Mesenchymal stem cell (in vitro differentiated cells and primary cell): ENCODE measurements around the gene CNN3.

ENCODE experiments used
- DNase-seq: peaks from one replicate; pipeline ENCODE4 v3.0.0-alpha.2; 2013
- H2AFZ ChIP-seq: one replicate; pipeline ENCODE4 v1.6.1; 2013; ENCODE audit warnings: low read depth, mild to moderate bottlenecking, control low read depth, inconsistent platforms, low read length, moderate library complexity
- H2AK5ac ChIP-seq: 2 replicates; pipeline ENCODE4 v1.6.1; 2013; ENCODE audit warnings: low read length, moderate library complexity, mild to moderate bottlenecking, inconsistent platforms; ENCODE audit not compliant: severe bottlenecking
- H2BK120ac ChIP-seq: one replicate; pipeline ENCODE4 v1.6.1; 2013; ENCODE audit warnings: low read depth, mild to moderate bottlenecking, inconsistent platforms, low read length, moderate library complexity
- H2BK12ac ChIP-seq, 2 experiments: one replicate each; pipeline ENCODE4 v1.6.1; 2013; ENCODE audit warnings: inconsistent platforms in 2 of 2, low read length in 2 of 2, mild to moderate bottlenecking in 2 of 2, moderate library complexity in 2 of 2, control low read depth in 1 of 2
- H2BK15ac ChIP-seq: one replicate; pipeline ENCODE4 v1.6.1; 2013; ENCODE audit warnings: mild to moderate bottlenecking, low read depth, inconsistent platforms; ENCODE audit not compliant: poor library complexity, severe bottlenecking
- H2BK5ac ChIP-seq: 2 replicates; pipeline ENCODE4 v1.6.1; 2013; ENCODE audit warnings: low read depth, mild to moderate bottlenecking, low read length, control low read depth, inconsistent platforms; ENCODE audit not compliant: poor library complexity, severe bottlenecking
- H3K14ac ChIP-seq, 2 experiments: one replicate each; pipeline ENCODE4 v1.6.1; 2013; ENCODE audit warnings: inconsistent platforms in 2 of 2, low read length in 2 of 2, control low read depth in 1 of 2, mild to moderate bottlenecking in 1 of 2, moderate library complexity in 1 of 2
- H3K18ac ChIP-seq, 2 experiments: one replicate each; pipeline ENCODE4 v1.6.1; 2013; ENCODE audit warnings: inconsistent platforms in 2 of 2, low read length in 2 of 2, control low read depth in 1 of 2, low read depth in 1 of 2, mild to moderate bottlenecking in 1 of 2
- H3K23ac ChIP-seq, 2 experiments: one replicate each; pipeline ENCODE4 v1.6.1; 2013; ENCODE audit warnings: inconsistent platforms in 2 of 2, low read length in 2 of 2, mild to moderate bottlenecking in 2 of 2, moderate library complexity in 2 of 2, control low read depth in 1 of 2
- H3K27ac ChIP-seq: 2 replicates; pipeline ENCODE4 v1.5.1; 2013; ENCODE audit warnings: mild to moderate bottlenecking, moderate library complexity, low read length, control low read depth, inconsistent platforms; ENCODE audit not compliant: poor library complexity, severe bottlenecking
- H3K27me3 ChIP-seq, 2 experiments: 2 replicates each; pipeline versions ENCODE4 v1.6.1 to v1.7.0; 2013; ENCODE audit warnings: low read length in 2 of 2, mild to moderate bottlenecking in 2 of 2, moderate library complexity in 2 of 2, control low read depth in 1 of 2, inconsistent platforms in 1 of 2; ENCODE audit not compliant: control insufficient read depth in 1 of 2, insufficient read depth in 1 of 2
- H3K36me3 ChIP-seq, 2 experiments: 2 replicates each; pipeline versions ENCODE4 v1.6.1 to v1.7.0; 2013; ENCODE audit warnings: low read length in 2 of 2, control low read depth in 1 of 2, inconsistent platforms in 1 of 2, low read depth in 1 of 2, mild to moderate bottlenecking in 1 of 2; ENCODE audit not compliant: insufficient read depth in 2 of 2, control insufficient read depth in 1 of 2
- H3K4ac ChIP-seq, 2 experiments: one replicate each; pipeline ENCODE4 v1.6.1; 2013; ENCODE audit warnings: inconsistent platforms in 2 of 2, low read length in 2 of 2, mild to moderate bottlenecking in 2 of 2, moderate library complexity in 2 of 2, control low read depth in 1 of 2, low read depth in 1 of 2
- H3K4me1 ChIP-seq: 2 replicates; pipeline ENCODE4 v1.6.1; 2013; ENCODE audit warnings: low read depth, low read length, control low read depth; ENCODE audit not compliant: control insufficient read depth, insufficient read depth
- H3K4me2 ChIP-seq: 2 replicates; pipeline ENCODE4 v1.6.1; 2013; ENCODE audit warnings: low read length, mild to moderate bottlenecking, inconsistent platforms; ENCODE audit not compliant: poor library complexity, severe bottlenecking
- H3K4me3 ChIP-seq, 2 experiments: 2 replicates each; pipeline versions ENCODE4 v1.5.1 to v1.7.0; 2013; ENCODE audit warnings: low read length in 2 of 2, mild to moderate bottlenecking in 2 of 2, control low read depth in 1 of 2, low read depth in 1 of 2; ENCODE audit not compliant: insufficient read depth in 1 of 2
- H3K79me1 ChIP-seq: replicated peaks from 2 replicates; pipeline ENCODE4 v1.6.1; 2013; ENCODE audit warnings: mild to moderate bottlenecking, control low read depth, low read length, inconsistent platforms; ENCODE audit not compliant: poor library complexity, severe bottlenecking
- H3K9ac ChIP-seq: 2 replicates; pipeline ENCODE4 v1.7.0; 2013; ENCODE audit warnings: mild to moderate bottlenecking, low read length, moderate library complexity
- H3K9me3 ChIP-seq: 2 replicates; pipeline ENCODE4 v1.7.0; 2013; ENCODE audit warnings: mild to moderate bottlenecking, low read length; ENCODE audit not compliant: control insufficient read depth
- H4K8ac ChIP-seq: one replicate; pipeline ENCODE4 v1.6.1; 2013; ENCODE audit warnings: inconsistent platforms, mild to moderate bottlenecking, low read length, moderate library complexity
- H4K91ac ChIP-seq: one replicate; pipeline ENCODE4 v1.6.1; 2013; ENCODE audit warnings: mild to moderate bottlenecking, low read length, inconsistent platforms
- WGBS: methylation state at CpG from one replicate; pipeline ENCODE4 v1.1.7; 2013; ENCODE audit warnings: mixed read lengths; 5-methylcytosine and 5-hydroxymethylcytosine counted together

CNN3 gene

DNA sequence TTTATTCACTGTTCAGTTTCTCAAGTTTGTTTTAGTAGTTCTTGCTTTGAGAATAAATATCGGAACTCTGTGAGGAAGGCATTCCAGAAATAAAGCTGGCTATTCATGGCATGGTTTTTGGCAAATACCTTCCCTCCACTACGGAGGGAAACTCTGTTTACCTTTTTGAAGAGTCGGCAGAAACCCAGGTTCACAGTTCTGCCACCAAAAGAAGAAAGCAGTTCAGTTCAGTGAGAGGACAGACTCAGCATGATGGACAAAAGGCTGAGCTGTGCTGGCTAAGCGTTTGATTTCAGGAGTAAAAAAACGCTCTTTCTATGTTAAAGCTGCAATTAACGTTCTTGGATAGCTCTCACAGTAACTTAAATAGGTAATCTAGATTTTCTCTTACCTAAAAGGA is 42.4 kb downstream of the CNN3 start:
- H4K91ac ChIP-seq: no peak overlapping the region
- peaks cover 2% of the 10 kb centered on the region for H3K79me1 ChIP-seq
- WGBS: 82% methylated on average over 5 of the region's 6 CpGs
- no peak overlapping the region for H2AFZ ChIP-seq
- H3K18ac ChIP-seq: no peak overlapping the region
- no peak overlapping the region for H3K14ac ChIP-seq
- peaks cover 4% of the 10 kb centered on the region for H3K4me1 ChIP-seq
- H4K8ac ChIP-seq: no peak overlapping the region
- H2BK120ac ChIP-seq: no peak overlapping the region
- H3K4me2 ChIP-seq: no peak overlapping the region
- H3K36me3 ChIP-seq: peaks cover 0 to 8% of the 10 kb centered on the region in 2 experiments
- no peaks in the 10 kb centered on the region for H3K27me3 ChIP-seq
- DNase-seq: no peak
- H3K9me3 ChIP-seq: no peaks in the 10 kb centered on the region
- H3K9ac ChIP-seq: peak overlapping the region; percentile 90
- H2BK15ac ChIP-seq: no peak overlapping the region
- no peak overlapping the region for H2BK12ac ChIP-seq
- no peak overlapping the region for H3K4ac ChIP-seq
- H3K4me3 ChIP-seq: no peak overlapping the region
- H3K27ac ChIP-seq: peak overlapping the region; percentile 82
- no peak overlapping the region for H3K23ac ChIP-seq
- peak overlapping the region; percentile 67 for H2BK5ac ChIP-seq
- H2AK5ac ChIP-seq: peak overlapping the region; percentile 97

DNA sequence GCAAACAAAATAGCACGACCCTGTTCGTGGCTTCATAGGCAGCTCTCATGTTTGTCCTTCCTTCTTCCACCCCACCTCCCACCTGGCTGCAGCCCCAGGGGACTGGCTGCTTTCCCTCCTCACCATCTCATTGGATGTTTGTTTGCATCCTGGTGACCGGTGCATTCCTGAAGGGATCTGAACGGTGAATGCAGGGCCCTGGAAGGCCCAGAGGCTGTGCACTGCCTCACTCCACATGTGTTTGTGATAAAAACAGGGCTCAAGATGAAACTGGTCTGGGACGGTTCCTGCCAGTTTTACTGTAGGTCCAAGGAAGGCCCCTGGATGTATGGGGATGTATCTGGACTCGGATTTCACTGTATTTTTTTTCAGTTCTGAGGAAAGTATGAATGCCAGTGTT is 42.8 kb downstream of the CNN3 start:
- peak overlapping the region; percentile 52 for H4K8ac ChIP-seq
- H3K27ac ChIP-seq: peak overlapping the region; percentile 82
- no peak overlapping the region for H2BK12ac ChIP-seq
- no peak overlapping the region for H3K23ac ChIP-seq
- peaks cover 2% of the 10 kb centered on the region for H3K79me1 ChIP-seq
- H3K9ac ChIP-seq: peak overlapping the region; percentile 90
- H2AFZ ChIP-seq: no peak overlapping the region
- H2BK120ac ChIP-seq: no peak overlapping the region
- H2AK5ac ChIP-seq: no peak overlapping the region
- H3K18ac ChIP-seq: peak overlapping the region in 1 of 2 experiments; percentile 30
- H3K36me3 ChIP-seq: peaks cover 0 to 8% of the 10 kb centered on the region in 2 experiments
- H3K14ac ChIP-seq: no peak overlapping the region
- H3K4me3 ChIP-seq: peak overlapping the region in 1 of 2 experiments; percentile 39
- H3K4me1 ChIP-seq: peaks cover 4% of the 10 kb centered on the region
- H3K27me3 ChIP-seq: no peaks in the 10 kb centered on the region
- no peak overlapping the region for H2BK15ac ChIP-seq
- DNase-seq: no peak
- H3K9me3 ChIP-seq: no peaks in the 10 kb centered on the region
- no peak overlapping the region for H2BK5ac ChIP-seq
- peak overlapping the region in 1 of 2 experiments; percentile 6 for H3K4ac ChIP-seq
- 49% methylated on average over 6 of the region's 6 CpGs for WGBS
- H4K91ac ChIP-seq: no peak overlapping the region
- no peak overlapping the region for H3K4me2 ChIP-seq

DNA sequence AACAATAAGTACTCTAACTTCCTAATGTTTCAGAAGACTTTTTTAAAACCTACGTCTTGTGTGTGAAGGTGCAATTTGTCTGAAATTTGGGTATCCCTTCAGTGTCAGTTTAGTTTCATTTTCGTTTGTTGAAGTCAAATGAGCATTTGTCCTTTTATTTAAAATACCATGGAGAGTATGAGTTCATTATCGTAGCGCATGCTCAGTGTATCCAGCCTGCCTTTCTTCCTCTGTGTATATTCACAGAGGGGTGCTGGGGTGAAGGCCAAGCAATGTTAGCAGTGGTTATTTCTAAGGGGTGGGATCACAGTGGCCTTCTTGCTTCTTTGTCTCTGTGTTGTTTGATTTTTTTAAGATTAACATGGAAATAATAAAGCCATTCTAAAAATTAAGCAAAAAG is 43.2 kb downstream of the CNN3 start:
- Histone ChIP-seq H3K4me2 (no peak overlapping the region), H3K27me3 (no peaks in the 10 kb centered on the region), H3K4me3 (peak overlapping the region in 1 of 2 experiments; percentile 39), H3K14ac (no peak overlapping the region), H4K8ac (no peak overlapping the region), H2BK5ac (no peak overlapping the region), H3K9me3 (no peaks in the 10 kb centered on the region), H2BK15ac (no peak overlapping the region), H3K4ac (no peak overlapping the region), H3K79me1 (peaks cover 2% of the 10 kb centered on the region), H2AFZ (no peak overlapping the region), H3K9ac (peak overlapping the region; percentile 90), H3K23ac (no peak overlapping the region), H3K4me1 (peaks cover 4% of the 10 kb centered on the region), H3K18ac (no peak overlapping the region), H3K36me3 (peaks cover 0 to 8% of the 10 kb centered on the region in 2 experiments), H3K27ac (peak overlapping the region; percentile 82), H4K91ac (no peak overlapping the region), H2BK120ac (no peak overlapping the region), H2AK5ac (no peak overlapping the region), H2BK12ac (no peak overlapping the region)
- DNase-seq: peak; percentile 23
- WGBS: 82% methylated on average over 4 of the region's 4 CpGs

DNA sequence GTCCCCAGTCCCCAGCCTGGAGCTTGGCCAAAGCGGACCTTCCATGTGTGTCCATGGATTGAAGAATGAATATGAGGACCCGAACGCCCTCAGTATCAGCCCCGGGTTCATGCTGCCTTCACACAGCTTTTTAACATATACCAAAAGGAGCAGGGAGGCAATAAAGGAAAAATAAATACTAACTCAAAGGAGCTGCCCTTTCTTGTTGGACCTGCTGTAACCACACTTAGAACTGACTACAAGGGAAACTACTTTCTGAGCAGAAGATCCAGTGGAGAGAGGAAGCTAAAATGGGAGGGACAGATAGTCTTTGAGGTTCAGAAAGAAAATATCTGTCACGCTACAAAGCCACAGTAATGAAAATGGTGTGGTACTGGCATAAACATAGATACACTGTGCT is 48.6 kb downstream of the CNN3 start:
- Histone ChIP-seq H3K36me3 (peaks cover 0 to 24% of the 10 kb centered on the region in 2 experiments), H4K8ac (no peak overlapping the region), H3K79me1 (no peaks in the 10 kb centered on the region), H3K9ac (no peak overlapping the region), H2BK12ac (no peak overlapping the region), H4K91ac (no peak overlapping the region), H3K23ac (no peak overlapping the region), H3K4ac (no peak overlapping the region), H2BK120ac (no peak overlapping the region), H3K4me1 (peaks cover 2% of the 10 kb centered on the region), H3K18ac (no peak overlapping the region), H3K14ac (no peak overlapping the region), H3K4me3 (no peak overlapping the region), H3K9me3 (no peaks in the 10 kb centered on the region), H2AFZ (no peak overlapping the region), H3K27me3 (no peaks in the 10 kb centered on the region), H3K4me2 (no peak overlapping the region), H2BK15ac (no peak overlapping the region), H3K27ac (no peak overlapping the region), H2AK5ac (no peak overlapping the region), H2BK5ac (no peak overlapping the region)
- 100% methylated on average over 1 of the region's 5 CpGs for WGBS
- DNase-seq: no peak
